Keratinocyte (primary cell): Measurements from ENCODE around the gene UPB1.

Source experiments
- CTCF ChIP-seq, 3 experiments: IDR thresholded peaks in 1 of 3; conservative IDR thresholded peaks in 1 of 3; optimal IDR thresholded peaks in 1 of 3; 2 replicates in 2 of 3; 3 replicates in 1 of 3; pipeline versions ENCODE3 to v1.5.1; 2011; ENCODE audit warnings: low read length in 3 of 3, mild to moderate bottlenecking in 3 of 3, moderate library complexity in 2 of 3, control low read depth in 1 of 3, inconsistent platforms in 1 of 3; ENCODE audit not compliant: insufficient read depth in 2 of 3; ENCODE audit errors: extremely low read depth in 1 of 3
- EZH2 ChIP-seq: IDR thresholded peaks from one replicate; pipeline ENCODE4 v1.6.1; 2012; ENCODE audit warnings: inconsistent platforms, mild to moderate bottlenecking, low read length, moderate library complexity

- TF ChIP-seq CTCF (optimal IDR thresholded peaks at IDR 0.05 in 1 of 3, IDR thresholded peaks at IDR 0.05 in 1 of 3, conservative IDR thresholded peaks at IDR 0.05 in 1 of 3; ENCODE audit: extremely low read depth in 1 of 3, insufficient read depth in 2 of 3, low read length in 3 of 3) = no peak
- no peak for TF ChIP-seq EZH2
These were observed 16.9 kb downstream of the UPB1 start for GRCh38 chr22:24512043-24512442.
